WTC11 (cell line): ENCODE measurements around the gene PXN. TPM values are rescaled to one million over a fixed set of nuclear protein-coding genes. Genes with fewer than 3 reads are reported as not detected.

Experiments used
- ATAC-seq: fragments of 200-7000 bp; cut with Tn5 transposase; 2 replicates; pipeline ENCODE4 v1.10.0; 2021; ENCODE audit warnings: mild to moderate bottlenecking, moderate library complexity
- CTCF ChIA-PET: fragments of 300-600 bp; sonication (Branson Sonifier 250); formaldehyde crosslinking; loops from one replicate; lab custom pipeline; 2021; ENCODE audit warnings: antibody characterized with exemption; lab: Charles Lee
- POLR2A ChIA-PET: fragments of 350-600 bp; sonication (Branson Sonifier 250); formaldehyde crosslinking; loops from one replicate; lab custom pipeline; 2021; ENCODE audit warnings: antibody characterized with exemption; lab: Charles Lee
- DNase-seq: peaks from one replicate; pipeline ENCODE4 v3.0.0; 2021; ENCODE audit warnings: low spot score
- H3K27ac Mint-ChIP-seq: 2 replicates; pipeline ENCODE4 v1.8.0; 2021; ENCODE audit warnings: mixed read lengths
- H3K27me3 Mint-ChIP-seq: 2 replicates; pipeline ENCODE4 v1.8.0; 2021; ENCODE audit warnings: low read depth, mild to moderate bottlenecking, moderate library complexity, mixed read lengths
- H3K36me3 Mint-ChIP-seq: 2 replicates; pipeline ENCODE4 v1.8.0; 2021; ENCODE audit warnings: mixed read lengths
- H3K4me1 Mint-ChIP-seq: 2 replicates; pipeline ENCODE4 v1.8.0; 2022; ENCODE audit warnings: mixed read lengths
- H3K4me3 Mint-ChIP-seq: 2 replicates; pipeline ENCODE4 v1.8.0; 2021; ENCODE audit warnings: mild to moderate bottlenecking, moderate library complexity, mixed read lengths
- H3K9me3 Mint-ChIP-seq: 2 replicates; pipeline ENCODE4 v1.8.0; 2021; ENCODE audit warnings: mixed read lengths
- ATF3 ChIP-seq: sonication (generic); formaldehyde crosslinking; conservative IDR thresholded peaks from 2 replicates; pipeline ENCODE4 v1.8.1; 2022; ENCODE audit warnings: mild to moderate bottlenecking, missing genetic modification reagents
- CREB1 ChIP-seq: sonication (generic); formaldehyde crosslinking; IDR thresholded peaks from 2 replicates; pipeline ENCODE4 v1.8.0; 2023; ENCODE audit warnings: mild to moderate bottlenecking, missing genetic modification reagents
- EMX1 ChIP-seq: fragments of 250-450 bp; sonication (Bioruptor Pico); IDR thresholded peaks from 2 replicates; pipeline ENCODE4 v1.8.0; 2021; ENCODE audit warnings: mild to moderate bottlenecking
- ERG ChIP-seq: fragments of 250-450 bp; sonication (Bioruptor Pico); IDR thresholded peaks from 2 replicates; pipeline ENCODE4 v1.8.0; 2021; ENCODE audit warnings: mild to moderate bottlenecking
- GABPB1 ChIP-seq: sonication (generic); formaldehyde crosslinking; IDR thresholded peaks from 2 replicates; pipeline ENCODE4 v1.8.1; 2023; ENCODE audit warnings: mild to moderate bottlenecking, missing genetic modification reagents
- JUN ChIP-seq: sonication (generic); formaldehyde crosslinking; IDR thresholded peaks from 2 replicates; pipeline ENCODE4 v1.8.0; 2023; ENCODE audit warnings: mild to moderate bottlenecking, missing genetic modification reagents
- MAX ChIP-seq: sonication (generic); formaldehyde crosslinking; IDR thresholded peaks from 2 replicates; pipeline ENCODE4 v1.8.0; 2022; ENCODE audit warnings: mild to moderate bottlenecking, missing genetic modification reagents
- NFATC4 ChIP-seq: fragments of 250-450 bp; sonication (Bioruptor Pico); IDR thresholded peaks from 2 replicates; pipeline ENCODE4 v1.9.0; 2021; ENCODE audit warnings: mild to moderate bottlenecking
- SOX15 ChIP-seq: fragments of 250-450 bp; sonication (Bioruptor Pico); IDR thresholded peaks from 2 replicates; pipeline ENCODE4 v1.9.0; 2021; ENCODE audit warnings: mild to moderate bottlenecking
- SP1 ChIP-seq: sonication (generic); formaldehyde crosslinking; conservative IDR thresholded peaks from 2 replicates; pipeline ENCODE4 v1.8.1; 2022; ENCODE audit warnings: missing genetic modification reagents
- TEAD1 ChIP-seq: sonication (generic); formaldehyde crosslinking; IDR thresholded peaks from 2 replicates; pipeline ENCODE4 v1.8.0; 2022; ENCODE audit warnings: mild to moderate bottlenecking, missing genetic modification reagents
- TEAD4 ChIP-seq: sonication (generic); formaldehyde crosslinking; IDR thresholded peaks from 2 replicates; pipeline ENCODE4 v1.8.0; 2022; ENCODE audit warnings: mild to moderate bottlenecking, missing genetic modification reagents
- ZNF219 ChIP-seq: sonication (generic); formaldehyde crosslinking; IDR thresholded peaks from 2 replicates; pipeline ENCODE4 v1.8.0; 2023; ENCODE audit warnings: missing genetic modification reagents, mild to moderate bottlenecking, borderline replicate concordance
- ZNF263 ChIP-seq: sonication (generic); formaldehyde crosslinking; IDR thresholded peaks from 2 replicates; pipeline ENCODE4 v1.8.1; 2022; ENCODE audit warnings: low read depth, mild to moderate bottlenecking, moderate library complexity, missing genetic modification reagents
- ZNF281 ChIP-seq: sonication (generic); formaldehyde crosslinking; IDR thresholded peaks from 2 replicates; pipeline ENCODE4 v1.8.0; 2023; ENCODE audit warnings: mild to moderate bottlenecking, missing genetic modification reagents
- ZNF532 ChIP-seq: fragments of 250-450 bp; sonication (Bioruptor Pico); IDR thresholded peaks from 2 replicates; pipeline ENCODE4 v1.9.0; 2021; ENCODE audit warnings: mild to moderate bottlenecking, borderline replicate concordance
- total RNA-seq: library from RNA; stranded (reverse); gene quantifications from 3 replicates; pipeline ENCODE4 v1.2.3, GENCODE V29; 2021
- TF ChIP-seq, protein P1 (sequence below): fragments of 250-450 bp; sonication (Bioruptor Pico); conservative IDR thresholded peaks from 2 replicates; pipeline ENCODE4 v1.9.0; 2021; ENCODE audit warnings: mild to moderate bottlenecking
- TF ChIP-seq, protein P2 (sequence below): sonication (generic); formaldehyde crosslinking; IDR thresholded peaks from 2 replicates; pipeline ENCODE4 v1.8.0; 2023; ENCODE audit warnings: missing genetic modification reagents, mild to moderate bottlenecking, borderline replicate concordance

PXN gene
- total RNA-seq, 1 experiment from 2014 or later = 132 TPM

DNA sequence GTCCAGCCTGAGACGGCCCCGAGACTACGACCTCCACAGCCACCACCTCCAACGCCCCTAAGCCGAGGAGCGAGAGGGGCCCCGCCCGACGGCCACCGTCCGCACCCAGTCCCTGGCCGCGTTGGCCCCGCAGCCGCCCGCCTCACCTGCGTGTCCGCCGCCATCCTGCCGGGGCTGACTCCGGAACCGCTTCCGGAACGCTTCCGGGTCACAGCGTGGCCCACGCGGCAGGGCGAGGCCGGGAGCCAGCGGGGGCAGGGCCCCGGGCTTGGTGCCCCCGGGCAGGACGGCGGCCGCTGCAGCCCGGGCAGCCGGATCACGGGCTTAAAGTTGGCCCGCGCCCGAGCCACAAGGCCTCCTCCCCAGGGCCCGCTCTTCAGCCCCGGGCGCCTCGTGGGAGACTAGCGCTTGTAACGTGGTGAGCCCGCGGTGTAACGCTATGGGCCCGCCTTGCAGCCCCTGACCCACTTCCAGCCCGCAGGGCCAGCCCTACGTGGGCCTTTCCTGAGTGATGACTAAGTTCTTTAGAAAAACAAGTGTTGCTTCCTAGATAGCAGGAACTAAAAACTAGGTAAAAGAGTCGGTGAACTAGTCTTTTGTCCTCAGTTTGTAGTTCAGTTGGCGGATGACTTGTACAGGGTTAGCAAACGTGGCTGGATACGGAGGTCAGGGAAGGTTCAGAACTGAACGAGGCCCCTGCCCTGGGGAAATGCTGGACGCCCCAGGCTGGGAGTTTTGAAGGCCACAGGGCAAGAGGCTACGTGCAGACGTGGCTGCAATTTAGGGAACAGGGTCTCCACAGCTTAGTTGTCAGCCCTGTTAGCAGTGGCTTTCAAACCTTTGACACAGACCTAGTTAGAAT, 70.8 kb downstream of the PXN start, which contains the start of gene GCN1:
TSS of gene GCN1 (minus strand) at position 182 of the 862 bp plus-strand sequence. CDS start at position 164, 18 bp downstream.
- peaks cover 60% of the 10 kb centered on the region for H3K36me3 Mint-ChIP-seq
- H3K4me3 Mint-ChIP-seq = peak within 1 kb of the TSS; percentile 93
- peaks cover 26% of the 10 kb centered on the region for H3K4me1 Mint-ChIP-seq
- ChIA-PET CTCF (interaction anchor here (0.6 to 2.0 kb wide), 4 partner anchors 33 to 107 kb away, joined by 3 to 6 read pairs (median 4); partner anchors contain the start of genes PXN and SIRT4), POLR2A (interaction anchor here (0.9 to 1.7 kb wide), 2 partner anchors 34 to 62 kb away, joined by 6 to 9 read pairs; no protein-coding TSS in a partner anchor)
- peak within 1 kb of the TSS; percentile 97 for H3K27ac Mint-ChIP-seq
- no peaks in the 10 kb centered on the region for H3K9me3 Mint-ChIP-seq
- H3K27me3 Mint-ChIP-seq = no peaks in the 10 kb centered on the region
- ATAC-seq = peak; percentile 66
- DNase-seq = peak; percentile 74
- no peak for TF ChIP-seq TEAD4 (CRISPR knock-in tag)
- TF ChIP-seq TEAD1 (CRISPR knock-in tag) = peak; percentile 93
- peak; percentile 53 for TF ChIP-seq ERG (CRISPR knock-in tag)
- TF ChIP-seq ATF3 = 0 out of 2 replicates have a peak, but pooled peaks have one; percentile 57
- peak; percentile 92 for TF ChIP-seq MAX (CRISPR knock-in tag)
- TF ChIP-seq ZNF532 (CRISPR knock-in tag) = peak; percentile 86
- peak; percentile 52 for TF ChIP-seq NFATC4 (CRISPR knock-in tag)
- TF ChIP-seq ZNF263 = 0 out of 2 replicates have a peak, but pooled peaks have one; percentile 43
- TF ChIP-seq, protein P1, sequence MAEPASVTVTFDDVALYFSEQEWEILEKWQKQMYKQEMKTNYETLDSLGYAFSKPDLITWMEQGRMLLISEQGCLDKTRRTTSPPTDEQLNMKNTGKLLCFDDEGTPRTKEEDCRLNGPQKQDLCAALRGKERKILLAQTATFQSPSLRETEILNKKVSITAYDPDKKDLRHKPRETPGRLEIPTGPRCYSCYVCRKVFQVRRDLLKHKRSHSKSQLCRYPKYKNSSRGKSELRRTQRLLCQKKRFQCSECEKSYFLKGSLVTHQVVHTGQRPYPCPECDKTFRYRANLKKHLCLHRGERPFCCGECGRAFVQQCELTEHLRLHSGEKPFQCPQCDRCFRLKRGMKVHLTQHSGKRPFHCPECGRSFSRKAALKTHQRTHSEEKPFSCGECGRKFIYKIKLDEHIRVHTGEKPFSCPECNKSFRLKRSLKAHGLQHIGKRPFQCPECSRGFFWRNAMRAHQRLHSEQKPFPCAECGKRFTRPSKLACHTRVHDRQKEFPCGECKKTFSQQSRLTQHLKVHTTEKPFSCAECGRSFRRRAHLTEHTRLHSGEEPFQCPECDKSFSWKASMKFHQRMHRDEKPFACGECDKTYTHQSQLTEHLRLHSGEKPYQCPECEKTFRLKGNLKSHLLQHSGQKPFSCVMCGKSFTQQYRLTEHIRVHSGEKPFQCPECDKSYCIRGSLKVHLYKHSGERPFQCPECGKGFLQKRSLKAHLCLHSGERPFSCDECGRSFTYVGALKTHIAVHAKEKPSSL (CRISPR knock-in tag) = no peak; the same call in 1 of the 2 replicates
- peak; percentile 74; the same call in 1 of the 2 replicates for TF ChIP-seq JUN
- peak; percentile 88 for TF ChIP-seq GABPB1 (CRISPR knock-in tag)
- TF ChIP-seq, protein P2, sequence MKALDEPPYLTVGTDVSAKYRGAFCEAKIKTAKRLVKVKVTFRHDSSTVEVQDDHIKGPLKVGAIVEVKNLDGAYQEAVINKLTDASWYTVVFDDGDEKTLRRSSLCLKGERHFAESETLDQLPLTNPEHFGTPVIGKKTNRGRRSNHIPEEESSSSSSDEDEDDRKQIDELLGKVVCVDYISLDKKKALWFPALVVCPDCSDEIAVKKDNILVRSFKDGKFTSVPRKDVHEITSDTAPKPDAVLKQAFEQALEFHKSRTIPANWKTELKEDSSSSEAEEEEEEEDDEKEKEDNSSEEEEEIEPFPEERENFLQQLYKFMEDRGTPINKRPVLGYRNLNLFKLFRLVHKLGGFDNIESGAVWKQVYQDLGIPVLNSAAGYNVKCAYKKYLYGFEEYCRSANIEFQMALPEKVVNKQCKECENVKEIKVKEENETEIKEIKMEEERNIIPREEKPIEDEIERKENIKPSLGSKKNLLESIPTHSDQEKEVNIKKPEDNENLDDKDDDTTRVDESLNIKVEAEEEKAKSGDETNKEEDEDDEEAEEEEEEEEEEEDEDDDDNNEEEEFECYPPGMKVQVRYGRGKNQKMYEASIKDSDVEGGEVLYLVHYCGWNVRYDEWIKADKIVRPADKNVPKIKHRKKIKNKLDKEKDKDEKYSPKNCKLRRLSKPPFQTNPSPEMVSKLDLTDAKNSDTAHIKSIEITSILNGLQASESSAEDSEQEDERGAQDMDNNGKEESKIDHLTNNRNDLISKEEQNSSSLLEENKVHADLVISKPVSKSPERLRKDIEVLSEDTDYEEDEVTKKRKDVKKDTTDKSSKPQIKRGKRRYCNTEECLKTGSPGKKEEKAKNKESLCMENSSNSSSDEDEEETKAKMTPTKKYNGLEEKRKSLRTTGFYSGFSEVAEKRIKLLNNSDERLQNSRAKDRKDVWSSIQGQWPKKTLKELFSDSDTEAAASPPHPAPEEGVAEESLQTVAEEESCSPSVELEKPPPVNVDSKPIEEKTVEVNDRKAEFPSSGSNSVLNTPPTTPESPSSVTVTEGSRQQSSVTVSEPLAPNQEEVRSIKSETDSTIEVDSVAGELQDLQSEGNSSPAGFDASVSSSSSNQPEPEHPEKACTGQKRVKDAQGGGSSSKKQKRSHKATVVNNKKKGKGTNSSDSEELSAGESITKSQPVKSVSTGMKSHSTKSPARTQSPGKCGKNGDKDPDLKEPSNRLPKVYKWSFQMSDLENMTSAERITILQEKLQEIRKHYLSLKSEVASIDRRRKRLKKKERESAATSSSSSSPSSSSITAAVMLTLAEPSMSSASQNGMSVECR (CRISPR knock-in tag) = peak; percentile 77; the same call in 1 of the 2 replicates
- no peak for TF ChIP-seq SOX15 (CRISPR knock-in tag)
- TF ChIP-seq SP1 (CRISPR knock-in tag) = peak; percentile 91
- TF ChIP-seq ZNF219 (CRISPR knock-in tag) = no peak; the same call in 1 of the 2 replicates
- TF ChIP-seq CREB1 = no peak
- TF ChIP-seq ZNF281 (CRISPR knock-in tag) = no peak
- peak; percentile 90; the same call in 1 of the 2 replicates for TF ChIP-seq EMX1 (CRISPR knock-in tag)
